Stimulated activated CD4-positive, alpha-beta T cell treated with anti-CD3 and anti-CD28 coated beads, Interleukin-2, amount 100 ng/mL, for 24 hours (primary cell): ENCODE results near the gene CEBPE.

Experiments
- DNase-seq, 2 donors: peaks; one replicate each; pipeline ENCODE4 v3.0.0-alpha.2; 2020

The CEBPE gene

DNA sequence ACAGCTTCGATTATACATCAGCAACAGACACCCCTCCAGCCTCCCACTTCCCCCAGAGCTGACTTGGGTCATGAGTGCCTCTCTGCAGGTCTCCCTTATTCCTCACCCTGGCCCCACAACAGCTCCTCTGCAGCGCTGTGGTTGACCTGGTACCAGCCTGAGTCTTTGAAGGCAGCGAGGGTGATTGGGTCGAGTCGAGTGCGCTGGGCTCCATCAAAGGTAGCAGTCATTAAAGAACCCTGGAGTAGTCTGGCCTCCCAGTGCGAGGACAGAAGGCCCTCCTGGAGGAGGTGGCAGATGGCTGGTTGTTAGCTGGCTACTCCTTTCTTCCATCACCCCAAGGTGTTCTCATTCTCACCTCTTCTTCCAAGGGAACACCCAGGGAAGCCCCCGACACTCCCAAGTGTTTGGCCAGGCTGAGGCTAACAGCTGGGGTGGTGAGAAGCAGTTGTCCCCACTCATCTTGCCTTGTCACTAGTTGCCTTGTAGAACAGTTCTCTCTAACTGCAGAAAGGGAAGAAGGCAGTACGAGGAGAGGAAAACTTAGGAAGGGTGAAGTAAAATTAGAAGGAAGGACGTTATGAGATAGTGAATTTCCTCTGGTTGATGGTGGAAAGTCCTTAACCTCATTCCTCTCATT lies 16.9 kb downstream of the CEBPE start:
- no peak for DNase-seq

DNA sequence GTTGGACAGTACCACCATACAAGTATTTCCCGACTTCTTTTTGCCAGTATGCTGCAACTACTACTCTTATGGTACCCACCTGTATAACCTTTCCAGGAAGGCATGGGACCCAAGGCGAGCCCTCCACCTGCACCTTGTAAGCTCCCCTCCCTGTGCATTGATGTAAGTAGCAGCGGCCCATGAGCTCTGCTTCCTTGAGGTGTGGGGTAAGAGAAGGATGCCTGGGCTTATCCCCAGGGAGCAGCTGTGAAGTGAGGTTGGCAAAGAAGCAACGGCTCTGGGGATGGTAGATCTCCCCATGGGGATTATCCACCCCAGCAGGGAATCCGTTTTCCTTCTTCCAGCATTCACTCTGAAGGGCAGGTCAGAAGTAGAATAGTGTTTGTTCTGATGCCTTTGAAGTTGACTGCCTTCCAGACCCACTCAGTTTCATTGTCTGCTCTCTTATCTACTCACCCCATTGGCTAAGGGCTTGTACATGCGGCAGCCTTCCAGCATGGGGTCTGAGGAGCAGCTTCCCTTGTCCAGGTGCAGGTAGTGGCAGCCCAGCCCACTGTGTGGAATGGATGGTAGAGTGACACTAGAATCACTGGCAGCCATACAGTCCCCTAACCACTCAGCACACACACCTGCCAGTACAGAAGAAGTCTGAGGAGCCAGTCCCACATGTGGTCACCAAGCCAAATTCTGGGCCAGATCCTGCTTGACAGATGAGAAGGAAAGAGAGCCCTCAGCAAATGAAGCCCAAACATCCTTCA lies 17.7 kb downstream of the CEBPE start:
- no peak for DNase-seq

DNA sequence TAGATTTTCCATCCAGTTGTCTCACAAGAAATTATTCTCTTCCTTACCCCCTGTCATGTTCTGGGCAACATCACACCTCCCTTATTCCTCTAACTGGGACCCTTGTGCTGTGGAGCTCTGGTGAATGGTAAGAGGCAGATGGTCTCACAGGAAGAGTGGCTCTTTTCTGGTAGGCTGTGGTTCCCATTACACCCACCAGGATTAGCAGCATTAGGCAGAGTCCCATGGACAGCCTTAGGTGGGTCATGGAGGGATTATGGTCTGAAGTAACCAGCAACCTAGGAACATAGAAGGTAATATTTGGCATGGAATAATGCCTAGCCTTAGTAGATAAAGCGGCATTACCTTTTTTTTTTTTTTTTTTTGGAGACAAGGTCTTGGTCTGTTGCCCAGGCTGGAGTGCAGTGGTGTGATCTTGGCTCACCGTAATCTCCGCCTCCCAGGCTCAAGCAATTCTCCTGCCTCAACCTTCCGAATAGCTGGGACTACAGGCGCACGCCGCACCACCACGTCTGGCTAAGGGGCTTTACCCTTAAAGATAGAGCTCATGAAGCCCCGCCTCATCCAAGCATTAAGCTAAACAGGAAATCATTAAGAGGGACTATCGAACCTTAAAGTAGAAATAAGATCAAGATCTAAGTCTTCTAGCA lies 19.7 kb downstream of the CEBPE start:
- DNase-seq = no peak

DNA sequence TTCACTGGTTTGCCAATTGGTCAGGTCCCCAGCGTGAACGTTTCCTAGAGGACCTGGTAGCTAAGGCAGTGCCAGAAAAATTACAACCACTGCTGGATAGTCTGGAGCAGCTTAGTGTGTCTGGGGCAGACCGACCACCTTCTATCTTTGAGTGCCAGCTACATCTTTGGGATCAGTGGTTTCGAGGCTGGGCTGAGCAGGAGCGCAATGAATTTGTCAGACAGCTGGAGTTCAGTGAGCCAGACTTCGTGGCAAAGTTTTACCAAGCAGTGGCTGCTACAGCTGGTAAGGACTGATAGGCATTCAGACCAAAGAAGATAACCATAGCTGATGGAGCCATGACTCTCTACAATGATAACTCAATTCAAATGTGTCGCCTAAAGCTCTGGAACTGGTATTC lies 21.3 kb downstream of the CEBPE start:
- no peak for DNase-seq

DNA sequence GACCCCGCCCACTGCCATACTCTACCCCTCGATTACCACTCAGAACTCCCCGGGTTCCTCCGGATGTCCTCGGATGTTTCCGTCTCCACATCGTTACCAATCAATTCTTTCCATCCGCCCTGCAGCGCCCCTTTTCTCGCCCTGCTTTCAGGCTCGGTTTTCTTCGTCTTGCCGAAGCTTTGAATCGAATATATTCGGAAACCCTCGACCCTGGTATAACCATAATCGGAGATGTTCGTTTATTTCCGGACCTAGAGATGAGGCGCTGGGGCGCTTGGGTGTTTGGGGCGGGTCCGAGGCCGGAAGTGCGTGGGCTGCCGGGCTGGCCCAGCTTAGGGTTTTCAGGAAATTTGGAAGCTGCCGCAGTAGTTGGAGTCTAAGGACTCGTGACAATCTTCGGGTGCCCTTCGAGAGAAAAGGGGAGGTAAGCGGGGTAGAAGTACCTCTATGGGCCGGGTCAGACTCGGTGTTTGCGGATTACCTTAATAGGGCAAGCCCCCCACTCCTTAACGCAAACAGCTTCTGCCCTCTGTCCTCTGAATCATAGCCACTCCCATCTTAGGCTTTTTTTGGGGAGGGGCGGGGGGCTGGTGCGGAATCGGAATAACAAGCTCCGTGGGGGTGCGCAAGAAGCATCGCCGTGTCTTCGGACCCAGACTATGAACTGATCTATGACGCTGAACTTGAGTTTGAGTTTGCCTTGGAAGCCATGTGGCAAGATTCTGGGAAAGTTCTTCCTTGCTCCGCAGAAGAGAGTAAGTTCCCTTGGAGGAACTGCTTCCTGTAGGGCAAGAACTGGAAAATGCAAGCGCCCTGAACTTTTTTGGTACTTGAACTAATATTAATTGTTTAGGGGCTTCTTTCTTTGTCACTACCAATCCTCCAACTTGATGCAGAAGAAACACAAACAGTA lies 23.6 kb downstream of the CEBPE start, which contains the start of gene C14orf119:
Gene C14orf119 (plus strand): TSS at position 310 of the 913 bp plus-strand sequence. CDS start 2,154 bp downstream, outside the sequence.
- DNase-seq = peak in 1 of 2 donors; percentile 100

DNA sequence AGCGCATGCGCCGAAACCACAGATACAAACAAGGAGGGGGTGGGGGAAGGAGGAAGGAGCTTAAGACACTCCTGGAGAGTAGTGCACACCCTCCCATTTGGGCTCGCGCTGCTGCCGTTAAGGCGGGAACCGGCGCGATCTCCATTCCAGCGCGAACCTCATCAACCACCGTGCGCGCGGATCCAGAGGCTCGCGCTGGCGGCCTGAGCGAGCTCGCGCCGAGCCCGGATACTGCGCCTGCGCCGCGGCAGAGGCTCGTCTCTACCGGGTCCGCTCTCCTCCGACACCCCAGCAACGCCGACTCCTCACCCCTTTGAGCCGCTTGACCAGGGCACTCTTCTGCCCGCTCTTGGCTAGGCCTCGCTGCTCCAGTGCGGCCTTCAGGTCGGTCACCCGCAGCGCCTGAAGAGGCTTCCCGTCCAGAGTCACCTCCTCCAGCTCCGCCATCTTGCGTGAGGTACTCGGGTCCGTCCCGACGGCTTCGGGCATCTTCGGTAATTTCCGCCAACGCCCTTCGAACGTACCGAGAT lies 24.3 kb downstream of the CEBPE start, which contains the start of gene ACIN1:
Gene ACIN1 (minus strand): TSS at position 471 of the 530 bp plus-strand sequence. CDS start 24 bp downstream, at position 447.
- DNase-seq = peak; percentile 76 to 100

DNA sequence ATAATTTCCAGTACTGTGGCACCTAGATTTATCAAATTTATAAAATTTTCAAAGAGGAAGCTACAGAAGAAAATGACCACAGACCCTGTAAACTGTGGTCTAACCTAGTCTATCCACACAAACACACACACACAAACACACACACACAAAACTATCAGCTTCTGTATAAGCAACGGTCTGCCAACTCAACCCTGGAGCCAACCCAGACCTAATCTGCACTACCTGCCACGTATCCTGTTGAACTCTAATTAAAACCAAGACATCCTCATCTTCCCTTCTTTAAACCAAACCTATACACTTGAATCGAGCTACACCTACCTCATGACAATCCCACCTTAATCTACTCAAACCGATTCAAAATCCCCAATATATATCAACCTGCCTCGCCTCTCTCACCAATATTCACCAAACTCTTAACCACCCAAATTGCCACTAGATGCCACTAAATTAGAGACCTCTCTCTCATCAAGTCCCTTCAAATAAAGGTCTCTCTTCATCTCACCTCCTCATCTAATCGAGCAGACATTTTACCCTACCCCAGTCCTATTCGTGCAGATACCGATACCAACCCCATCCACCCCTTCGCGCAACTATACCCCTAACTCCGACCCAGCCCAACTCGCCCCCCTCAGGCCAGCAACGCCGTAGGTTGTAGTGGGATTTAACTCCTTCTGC lies 24.9 kb downstream of the CEBPE start:
- DNase-seq = no peak

DNA sequence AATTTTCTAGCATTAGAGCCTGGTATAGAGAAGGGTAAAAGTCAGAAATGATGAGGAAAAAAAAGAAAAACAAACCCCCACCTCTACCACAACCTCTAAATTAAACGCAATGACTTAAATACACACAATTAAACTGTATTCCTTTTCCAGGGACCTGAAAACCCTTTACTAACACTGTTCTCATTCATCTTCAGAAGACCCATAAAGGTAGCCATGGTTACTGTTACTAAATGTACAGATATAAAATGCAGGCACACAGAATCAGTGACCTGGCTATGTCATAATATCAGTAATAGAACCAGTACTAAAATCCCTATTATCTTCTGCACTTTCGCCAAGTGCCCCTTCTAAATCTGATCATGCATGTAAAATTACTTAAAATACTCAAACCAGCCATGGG lies 25.5 kb downstream of the CEBPE start:
- DNase-seq = no peak

DNA sequence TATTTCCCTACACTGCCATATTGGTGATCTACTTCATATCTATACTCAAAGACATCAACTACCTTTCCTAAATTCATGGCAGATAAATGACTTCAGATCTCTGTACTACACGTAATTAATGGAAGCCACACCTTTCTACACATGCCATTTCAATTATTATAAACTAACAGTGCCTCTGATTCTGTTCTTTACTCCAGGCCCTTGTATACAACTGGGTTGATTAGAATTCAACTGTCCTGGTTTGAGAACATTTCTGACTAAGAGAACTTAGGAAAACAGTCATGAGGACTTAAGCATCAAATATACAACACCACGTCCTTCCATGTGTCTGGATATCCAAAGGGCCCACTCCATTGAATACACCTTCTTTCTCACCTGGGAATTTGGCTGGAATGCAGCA lies 26.0 kb downstream of the CEBPE start:
- DNase-seq = no peak

DNA sequence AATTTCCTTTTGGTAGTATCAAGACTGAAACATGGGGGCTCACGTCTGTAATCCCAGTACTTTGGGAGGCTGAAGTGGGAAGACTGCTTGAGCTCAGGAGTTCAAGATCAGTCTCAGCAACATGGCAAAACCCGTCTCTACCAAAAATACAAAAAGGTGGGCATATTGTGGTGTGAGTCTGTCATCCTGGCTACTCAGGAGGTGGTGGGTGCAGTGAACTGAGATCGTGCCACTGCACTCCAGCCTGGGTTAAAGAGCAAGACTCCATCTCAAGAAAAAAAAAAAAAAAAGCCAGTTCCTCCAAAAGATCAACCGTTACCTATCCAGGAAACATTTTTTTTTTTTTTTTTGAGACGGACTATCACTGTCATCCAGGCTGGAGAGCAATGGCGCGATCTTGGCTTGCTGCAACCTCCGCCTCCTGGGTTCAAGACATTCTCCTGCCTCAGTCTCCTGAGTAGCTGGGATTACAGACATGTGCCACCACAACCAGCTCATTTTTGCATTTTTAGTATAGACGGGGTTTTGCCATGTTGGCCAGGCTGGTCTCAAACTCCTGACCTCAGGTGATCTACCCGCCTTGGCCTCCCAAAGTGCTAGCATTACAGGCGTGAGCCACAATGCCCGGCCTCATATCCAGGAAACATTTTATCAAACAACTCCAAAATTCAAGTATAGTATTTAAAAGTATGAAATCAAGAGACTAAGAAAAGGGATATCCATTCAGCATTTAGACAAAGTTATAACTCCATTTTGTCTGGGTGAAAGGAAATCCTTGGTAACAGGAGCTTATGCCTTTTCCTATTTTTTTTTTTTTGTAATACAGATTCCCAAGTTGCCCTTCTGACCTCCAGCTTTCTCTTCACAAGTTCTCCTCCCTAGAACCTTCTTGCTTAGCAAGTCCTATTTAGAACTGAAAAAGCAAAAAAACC lies 27.5 kb downstream of the CEBPE start:
- DNase-seq = no peak

DNA sequence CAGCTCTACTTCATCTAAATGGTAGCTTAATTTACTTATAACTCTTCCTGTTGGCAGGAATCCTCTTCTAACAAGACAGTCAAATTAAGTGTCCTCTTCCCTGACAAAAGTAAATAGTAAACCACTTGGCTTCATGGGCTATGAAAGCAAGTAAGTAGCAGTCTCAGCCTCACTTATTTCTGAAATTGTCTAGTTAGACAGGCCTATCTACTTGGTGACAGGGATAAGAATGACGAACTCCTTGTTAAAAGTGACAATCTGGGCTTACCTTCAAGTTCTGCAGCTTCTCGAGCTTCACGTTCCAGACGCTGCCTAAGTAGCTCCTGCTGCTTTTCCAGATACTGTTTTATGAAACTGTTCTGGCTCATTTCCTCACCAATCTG lies 28.8 kb downstream of the CEBPE start:
- DNase-seq = no peak

DNA sequence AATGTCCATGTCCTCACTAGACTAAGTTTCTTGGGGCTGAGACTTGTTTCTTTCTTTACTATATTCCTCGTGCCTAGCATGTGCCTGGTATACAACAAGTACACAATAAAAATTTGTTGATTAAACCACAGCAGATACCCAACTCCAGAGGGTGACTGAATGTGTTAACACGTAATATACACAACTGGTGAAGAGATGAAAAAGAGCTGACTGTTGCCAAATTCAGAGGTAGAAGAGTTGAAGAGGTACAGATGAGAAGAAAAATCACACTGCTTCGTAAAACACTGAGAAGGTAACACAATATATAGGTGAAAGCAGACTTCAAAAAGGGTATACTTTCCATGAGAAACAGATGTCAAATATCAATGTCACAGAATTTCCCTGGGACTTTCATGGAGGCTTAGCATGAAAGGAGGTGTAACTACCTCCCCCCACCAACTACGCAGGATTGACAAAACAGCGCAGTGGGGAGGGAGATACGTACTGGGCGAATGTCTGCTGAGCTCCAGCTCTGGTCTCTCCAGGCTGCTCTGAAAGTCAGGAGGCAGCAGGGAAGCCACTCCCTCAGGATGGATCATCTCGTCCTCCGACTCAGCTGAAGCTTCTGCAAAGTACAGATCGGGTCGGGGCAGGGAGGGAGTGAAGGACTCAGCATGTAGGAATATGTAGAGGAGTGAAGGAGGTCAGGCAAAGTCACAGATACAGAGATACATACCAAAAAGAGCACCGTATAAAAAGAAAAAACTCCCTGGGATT lies 29.4 kb downstream of the CEBPE start:
- no peak for DNase-seq

DNA sequence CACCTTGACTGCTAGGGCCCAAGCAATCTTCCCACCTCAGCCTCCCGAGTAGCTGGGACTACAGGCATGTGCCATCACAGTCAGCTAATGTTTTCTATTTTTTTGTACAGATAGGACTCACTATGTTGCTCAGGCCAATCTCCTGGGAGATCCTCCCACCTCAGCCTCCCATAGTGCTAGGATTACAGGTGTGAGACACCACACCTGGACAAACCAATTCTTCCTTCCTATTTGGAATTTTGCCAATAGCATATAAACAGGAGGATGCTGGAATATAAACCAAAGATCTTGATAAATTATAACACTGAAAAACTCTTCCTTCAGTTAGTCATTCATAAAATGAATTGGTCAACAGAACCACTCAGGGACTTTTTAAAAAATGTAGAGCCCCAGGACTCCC lies 32.5 kb downstream of the CEBPE start:
- no peak for DNase-seq

DNA sequence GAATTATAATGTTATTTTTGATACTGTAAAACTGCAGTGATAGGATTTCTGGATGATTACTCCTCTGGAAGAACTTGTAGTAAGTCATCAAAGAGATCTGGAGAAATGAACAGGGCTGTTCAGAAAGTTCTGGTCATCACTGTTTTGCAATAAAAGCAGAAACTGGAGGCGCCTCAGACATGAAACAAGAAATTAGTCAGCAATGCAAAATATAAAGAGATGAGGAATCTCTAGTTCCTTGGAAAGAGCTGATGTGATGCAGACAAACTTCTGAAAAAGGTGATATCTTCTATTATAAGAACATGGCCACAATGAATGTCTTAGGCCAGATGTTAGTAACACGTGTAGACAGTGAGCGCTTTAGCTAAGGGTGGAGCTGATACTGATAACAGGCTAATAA lies 33.6 kb downstream of the CEBPE start:
- no peak for DNase-seq

DNA sequence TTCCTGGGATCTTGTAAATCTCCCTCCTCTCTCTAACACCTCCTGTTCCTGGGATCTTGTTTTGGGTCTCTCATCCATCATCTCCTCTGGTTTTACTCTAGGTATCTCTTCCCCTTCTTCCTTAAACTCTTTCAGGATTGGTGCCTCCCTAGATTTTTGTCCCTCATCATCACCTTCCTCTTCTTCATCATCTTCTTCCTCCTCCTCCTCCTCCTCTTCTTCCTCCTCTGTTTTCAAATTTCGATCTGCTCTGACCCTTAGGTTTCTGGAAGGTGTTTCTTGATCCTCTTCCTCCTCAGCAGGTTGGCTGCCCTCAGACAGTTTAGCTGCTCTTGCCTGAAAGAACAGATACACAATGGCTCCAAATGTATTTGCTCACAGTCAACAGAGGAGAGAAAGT lies 38.6 kb downstream of the CEBPE start:
- no peak for DNase-seq

DNA sequence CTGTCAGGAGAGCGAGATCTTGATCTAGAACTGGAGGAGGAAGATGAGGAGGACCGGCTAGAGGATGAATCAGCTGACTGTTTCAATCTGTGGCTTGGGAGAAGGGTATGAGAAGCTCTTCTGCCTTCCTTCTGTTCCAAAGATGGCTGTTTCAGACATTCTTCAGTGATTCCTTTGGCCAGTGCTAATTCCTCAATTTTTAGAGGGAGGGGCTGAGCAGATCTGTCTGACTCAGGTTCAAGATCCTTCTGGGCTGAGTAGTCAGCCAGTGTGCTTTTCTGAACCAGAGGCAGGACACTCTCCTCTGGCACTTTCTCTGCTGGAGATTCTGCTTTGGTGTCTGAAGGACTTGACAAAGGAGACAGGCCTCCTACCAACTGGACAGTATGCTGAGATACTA lies 39.3 kb downstream of the CEBPE start:
- no peak for DNase-seq

DNA sequence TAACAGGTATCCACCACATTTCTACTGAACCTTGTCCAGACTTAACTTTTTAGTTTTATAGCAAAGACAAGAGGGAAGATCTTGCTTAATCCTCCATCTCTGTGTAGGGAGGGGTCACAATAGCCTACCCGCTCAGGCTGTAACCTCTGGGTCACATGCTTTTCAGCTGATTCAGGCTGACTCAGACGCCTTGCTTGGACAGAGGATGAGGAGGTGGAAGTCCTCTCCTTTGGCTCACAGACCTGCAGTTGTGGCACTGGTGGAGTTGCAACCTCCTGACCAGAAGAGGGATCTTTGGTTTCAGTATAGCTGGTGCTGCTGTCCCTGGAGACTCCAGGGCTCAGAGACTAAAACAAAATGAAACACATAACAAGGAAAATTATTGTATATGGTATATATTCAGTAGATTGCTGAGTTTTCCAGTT lies 40.4 kb downstream of the CEBPE start:
- no peak for DNase-seq

DNA sequence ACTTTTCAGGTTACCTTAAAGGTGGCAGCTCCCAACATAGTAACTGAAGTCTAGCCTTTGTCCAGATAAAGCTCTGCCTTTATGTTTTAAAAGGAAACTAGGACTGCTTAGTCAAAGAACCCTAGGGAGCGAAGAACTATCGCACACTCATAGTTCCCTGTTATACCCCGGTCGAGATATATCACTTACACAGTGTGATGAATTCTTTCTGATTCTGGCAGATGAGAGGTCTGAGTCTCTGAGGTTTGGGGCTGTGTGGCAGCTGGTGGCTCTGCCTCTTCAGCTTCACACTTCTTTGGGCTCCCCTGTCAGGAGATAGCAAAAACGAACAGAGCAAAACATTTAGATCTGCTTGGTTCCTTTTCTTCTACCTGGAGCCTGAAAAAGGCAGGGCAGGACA lies 41.1 kb downstream of the CEBPE start:
- DNase-seq = no peak

DNA sequence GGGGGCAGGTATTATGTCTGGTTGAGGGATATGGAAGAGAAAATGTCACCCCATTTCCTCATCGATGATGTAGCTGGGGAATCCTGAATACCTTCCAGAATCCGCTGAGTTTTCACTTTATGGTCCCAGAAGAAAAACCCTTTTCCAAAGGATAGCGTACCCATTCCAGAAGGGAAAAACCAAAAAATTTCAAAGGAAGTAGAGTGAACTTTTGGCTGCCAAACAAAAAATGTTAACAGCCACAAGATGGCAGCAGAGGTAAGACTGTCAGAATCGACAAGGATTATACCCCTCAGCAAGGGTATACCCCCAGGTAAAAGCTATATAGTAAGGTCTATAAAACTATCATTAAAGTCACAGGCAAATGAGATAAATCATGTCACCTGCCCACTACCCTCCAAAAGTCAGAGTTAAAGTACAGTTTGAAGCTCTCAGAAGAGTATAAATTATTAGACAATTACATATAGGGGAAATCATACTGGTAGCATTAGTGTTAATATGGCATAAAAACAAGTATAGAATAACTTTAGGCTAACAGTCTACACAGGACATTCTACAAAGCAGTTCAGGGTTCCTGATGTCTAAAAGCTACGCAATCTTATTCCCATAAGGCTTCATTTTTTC lies 42.2 kb downstream of the CEBPE start:
- DNase-seq = peak in 1 of 2 donors; percentile 42

DNA sequence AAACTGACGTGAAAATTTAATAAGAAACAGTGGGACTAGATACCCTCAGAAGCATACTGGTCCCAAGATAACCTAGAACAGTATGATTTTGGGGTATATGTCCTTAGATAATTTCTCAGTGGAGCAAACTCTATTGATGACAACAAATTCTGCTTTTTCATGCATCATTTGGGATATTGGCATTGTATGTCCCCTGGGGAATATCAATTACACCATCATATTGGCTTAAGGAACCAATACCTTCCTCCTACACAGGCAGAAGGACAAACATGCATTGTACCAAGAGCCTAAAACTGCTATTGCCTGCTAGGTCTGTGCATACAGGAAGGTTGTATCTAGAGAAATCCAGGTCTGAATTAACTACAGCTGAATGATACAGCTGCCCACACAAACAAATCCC lies 44.1 kb downstream of the CEBPE start:
- DNase-seq = no peak
